PC-3 (cell line): ENCODE data around the gene ASTN2. TPM values are rescaled to one million over a fixed set of nuclear protein-coding genes. Genes with fewer than 3 reads are reported as not detected.

Source experiments
- ATAC-seq: fragments of 200-7000 bp; cut with Tn5 transposase; 2 replicates; pipeline ENCODE4 v1.9.1; 2020; ENCODE audit warnings: mild to moderate bottlenecking, moderate library complexity
- BruUV-seq: library from RNA; stranded (reverse); fragments of 400-500 nt; replicated peaks from 2 replicates; lab custom pipeline; 2021; lab: Mats Ljungman, UMichigan
- CTCF ChIA-PET: fragments of 300-600 bp; sonication (Branson Sonifier 250); formaldehyde crosslinking; loops from one replicate; lab custom pipeline; 2022; ENCODE audit warnings: antibody characterized with exemption; lab: Charles Lee
- POLR2A ChIA-PET: fragments of 300-600 bp; sonication (Branson Sonifier 250); formaldehyde crosslinking; loops from one replicate; lab custom pipeline; 2022; ENCODE audit warnings: antibody characterized with exemption; ENCODE audit not compliant: unreplicated experiment; lab: Charles Lee
- DNase-seq: peaks from one replicate; pipeline ENCODE4 v3.0.0-alpha.2; 2015
- H2AFZ ChIP-seq: fragments of 300-600 bp; sonication (generic); 2 replicates; pipeline ENCODE4 v1.6.0; 2016; ENCODE audit warnings: antibody characterized with exemption, low read length
- H3F3A ChIP-seq: fragments of 300-600 bp; sonication (generic); one replicate; pipeline ENCODE4 v1.6.0; 2017; ENCODE audit warnings: antibody characterized with exemption, low read length, control low read depth, mild to moderate bottlenecking; ENCODE audit not compliant: unreplicated experiment
- H3K27ac ChIP-seq: fragments of 300-600 bp; sonication (generic); 2 replicates; pipeline ENCODE4 v1.5.1; 2016; ENCODE audit warnings: mild to moderate bottlenecking, low read length
- H3K27me3 ChIP-seq: fragments of 300-600 bp; sonication (generic); 2 replicates; pipeline ENCODE4 v1.6.1; 2016; ENCODE audit warnings: low read length, mixed read lengths
- H3K36me3 ChIP-seq: fragments of 300-600 bp; sonication (generic); 2 replicates; pipeline ENCODE4 v1.6.1; 2016; ENCODE audit warnings: low read depth, mixed run types, low read length, mixed read lengths
- H3K4me1 ChIP-seq: fragments of 300-600 bp; sonication (generic); 2 replicates; pipeline ENCODE4 v1.5.1; 2016; ENCODE audit warnings: low read length; ENCODE audit not compliant: insufficient read depth
- H3K4me2 ChIP-seq: fragments of 300-600 bp; sonication (generic); 2 replicates; pipeline ENCODE4 v1.6.0; 2016; ENCODE audit warnings: low read length
- H3K4me3 ChIP-seq: fragments of 300-600 bp; sonication (generic); 2 replicates; pipeline ENCODE4 v1.5.1; 2016; ENCODE audit warnings: mild to moderate bottlenecking, low read length, mixed read lengths
- H3K79me2 ChIP-seq: fragments of 300-600 bp; sonication (generic); 2 replicates; pipeline ENCODE4 v1.6.1; 2017; ENCODE audit warnings: low read length, mixed read lengths
- H3K9ac ChIP-seq: fragments of 300-600 bp; sonication (generic); 2 replicates; pipeline ENCODE4 v1.6.0; 2016; ENCODE audit warnings: mild to moderate bottlenecking, low read length
- H3K9me2 ChIP-seq: fragments of 300-600 bp; sonication (generic); replicated peaks from 2 replicates; pipeline ENCODE4 v1.6.1; 2016; ENCODE audit warnings: mixed run types, low read length, mixed read lengths
- H3K9me3 ChIP-seq: fragments of 300-600 bp; sonication (generic); 2 replicates; pipeline ENCODE4 v1.6.1; 2016; ENCODE audit warnings: low read length, mixed read lengths
- H4K20me1 ChIP-seq: fragments of 300-600 bp; sonication (generic); 2 replicates; pipeline ENCODE4 v1.6.1; 2016; ENCODE audit warnings: low read length, mixed read lengths
- EZH2 ChIP-seq: fragments of 300-600 bp; sonication (generic); IDR thresholded peaks from one replicate; pipeline ENCODE4 v1.6.1; 2017; ENCODE audit warnings: antibody characterized with exemption, mild to moderate bottlenecking, low read length; ENCODE audit not compliant: unreplicated experiment
- EZH2phosphoT487 ChIP-seq: fragments of 300-600 bp; sonication (generic); IDR thresholded peaks from 2 replicates; pipeline ENCODE4 v1.6.1; 2018; ENCODE audit warnings: mild to moderate bottlenecking, antibody characterized with exemption, low read length, borderline replicate concordance
- intact Hi-C: fragments of 100-400 bp; cut with micrococcal nuclease; formaldehyde crosslinking; loops from 2 replicates; pipeline ENCODE4 v1.9.0; 2023
- total RNA-seq: library from RNA; depleted of rRNA; stranded (reverse); fragments of >200 nt; gene quantifications from 2 replicates; pipeline ENCODE4 v1.2.3, GENCODE V29; 2014
- TF ChIP-seq, protein P1 (sequence below): fragments of 300-600 bp; sonication (generic); conservative IDR thresholded peaks from 2 replicates; pipeline ENCODE4 v1.5.1; 2017; ENCODE audit warnings: antibody characterized with exemption, low read depth, mild to moderate bottlenecking, low read length

Gene ASTN2
- total RNA-seq, 1 experiment from 2014 or later = 3.5 TPM

DNA sequence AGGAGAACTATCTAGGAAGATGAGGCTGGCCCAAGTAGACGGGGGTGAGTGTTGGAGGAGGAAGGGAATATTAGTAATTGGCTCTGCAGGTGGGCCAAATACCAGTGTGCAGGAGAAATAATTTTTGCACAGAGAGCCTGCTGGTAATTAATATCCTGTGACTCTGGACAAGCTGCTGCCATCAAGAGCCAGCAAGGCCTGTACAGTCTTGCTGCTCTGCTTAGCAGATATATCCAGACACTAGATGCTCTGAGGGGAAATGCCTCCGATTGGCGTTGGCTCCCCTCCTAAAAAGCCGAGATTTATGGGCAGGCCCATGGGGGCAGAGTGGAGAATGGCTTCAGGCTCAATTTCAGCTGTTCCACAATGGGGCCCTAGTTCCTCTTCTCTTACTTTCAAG lies 29.6 kb upstream of the ASTN2 start:
- TF ChIP-seq EZH2 (no peak), EZH2phosphoT487 (no peak)
- TF ChIP-seq, protein P1, sequence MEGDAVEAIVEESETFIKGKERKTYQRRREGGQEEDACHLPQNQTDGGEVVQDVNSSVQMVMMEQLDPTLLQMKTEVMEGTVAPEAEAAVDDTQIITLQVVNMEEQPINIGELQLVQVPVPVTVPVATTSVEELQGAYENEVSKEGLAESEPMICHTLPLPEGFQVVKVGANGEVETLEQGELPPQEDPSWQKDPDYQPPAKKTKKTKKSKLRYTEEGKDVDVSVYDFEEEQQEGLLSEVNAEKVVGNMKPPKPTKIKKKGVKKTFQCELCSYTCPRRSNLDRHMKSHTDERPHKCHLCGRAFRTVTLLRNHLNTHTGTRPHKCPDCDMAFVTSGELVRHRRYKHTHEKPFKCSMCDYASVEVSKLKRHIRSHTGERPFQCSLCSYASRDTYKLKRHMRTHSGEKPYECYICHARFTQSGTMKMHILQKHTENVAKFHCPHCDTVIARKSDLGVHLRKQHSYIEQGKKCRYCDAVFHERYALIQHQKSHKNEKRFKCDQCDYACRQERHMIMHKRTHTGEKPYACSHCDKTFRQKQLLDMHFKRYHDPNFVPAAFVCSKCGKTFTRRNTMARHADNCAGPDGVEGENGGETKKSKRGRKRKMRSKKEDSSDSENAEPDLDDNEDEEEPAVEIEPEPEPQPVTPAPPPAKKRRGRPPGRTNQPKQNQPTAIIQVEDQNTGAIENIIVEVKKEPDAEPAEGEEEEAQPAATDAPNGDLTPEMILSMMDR = no peak
- H3K4me3 ChIP-seq = no peak overlapping the region
- intact Hi-C loops = no loop called here
- no peak overlapping the region for H3K27ac ChIP-seq
- H3K9me3 ChIP-seq = no peaks in the 10 kb centered on the region
- DNase-seq (no peak), ATAC-seq (no peak)
- ChIA-PET POLR2A (no interaction called here), CTCF (no interaction called here)
- BruUV-seq = no TSS peak
- no peaks in the 10 kb centered on the region for H3K27me3 ChIP-seq
- no peak overlapping the region for H3K4me2 ChIP-seq
- H3K4me1 ChIP-seq = no peaks in the 10 kb centered on the region
- H3K79me2 ChIP-seq = no peaks in the 10 kb centered on the region
- H3F3A ChIP-seq = no peaks in the 10 kb centered on the region
- H2AFZ ChIP-seq = no peak overlapping the region
- H3K9ac ChIP-seq = no peak overlapping the region
- no peaks in the 10 kb centered on the region for H3K9me2 ChIP-seq
- H4K20me1 ChIP-seq = no peaks in the 10 kb centered on the region
- H3K36me3 ChIP-seq = no peaks in the 10 kb centered on the region

DNA sequence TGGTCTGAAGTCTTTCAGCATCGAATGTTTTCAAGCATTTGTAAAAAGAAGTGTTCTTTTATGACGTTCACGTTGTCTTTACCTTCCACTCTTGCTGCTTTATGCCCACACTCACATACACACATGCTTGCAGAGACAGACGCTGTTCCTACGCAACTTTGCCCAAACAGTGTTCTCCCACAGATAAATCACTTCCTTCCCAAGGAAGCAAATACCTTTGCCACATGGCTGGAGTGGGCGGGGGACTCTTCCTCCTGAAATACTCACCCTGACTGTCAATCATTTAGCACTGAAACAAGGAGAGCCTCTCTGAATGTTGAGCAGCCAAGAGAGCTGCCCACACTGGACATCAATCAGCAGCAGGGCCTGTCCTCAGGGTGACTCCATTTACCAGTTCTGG lies 22.4 kb upstream of the ASTN2 start:
- no peak overlapping the region for H3K9ac ChIP-seq
- H3K4me1 ChIP-seq = no peaks in the 10 kb centered on the region
- CTCF ChIA-PET = no interaction called here
- DNase-seq (no peak), ATAC-seq (no peak)
- no peaks in the 10 kb centered on the region for H3K36me3 ChIP-seq
- H4K20me1 ChIP-seq = no peaks in the 10 kb centered on the region
- H3F3A ChIP-seq = no peaks in the 10 kb centered on the region
- no peaks in the 10 kb centered on the region for H3K9me2 ChIP-seq
- no peak overlapping the region for H3K27ac ChIP-seq
- no peak overlapping the region for H2AFZ ChIP-seq
- no peak overlapping the region for H3K4me2 ChIP-seq
- TF ChIP-seq EZH2phosphoT487 (no peak), EZH2 (no peak)
- TF ChIP-seq, protein P1 = no peak
- no TSS peak for BruUV-seq
- no peaks in the 10 kb centered on the region for H3K9me3 ChIP-seq
- no peaks in the 10 kb centered on the region for H3K79me2 ChIP-seq
- no peak overlapping the region for H3K4me3 ChIP-seq
- POLR2A ChIA-PET = no interaction called here
- intact Hi-C loops = no loop called here
- no peaks in the 10 kb centered on the region for H3K27me3 ChIP-seq

DNA sequence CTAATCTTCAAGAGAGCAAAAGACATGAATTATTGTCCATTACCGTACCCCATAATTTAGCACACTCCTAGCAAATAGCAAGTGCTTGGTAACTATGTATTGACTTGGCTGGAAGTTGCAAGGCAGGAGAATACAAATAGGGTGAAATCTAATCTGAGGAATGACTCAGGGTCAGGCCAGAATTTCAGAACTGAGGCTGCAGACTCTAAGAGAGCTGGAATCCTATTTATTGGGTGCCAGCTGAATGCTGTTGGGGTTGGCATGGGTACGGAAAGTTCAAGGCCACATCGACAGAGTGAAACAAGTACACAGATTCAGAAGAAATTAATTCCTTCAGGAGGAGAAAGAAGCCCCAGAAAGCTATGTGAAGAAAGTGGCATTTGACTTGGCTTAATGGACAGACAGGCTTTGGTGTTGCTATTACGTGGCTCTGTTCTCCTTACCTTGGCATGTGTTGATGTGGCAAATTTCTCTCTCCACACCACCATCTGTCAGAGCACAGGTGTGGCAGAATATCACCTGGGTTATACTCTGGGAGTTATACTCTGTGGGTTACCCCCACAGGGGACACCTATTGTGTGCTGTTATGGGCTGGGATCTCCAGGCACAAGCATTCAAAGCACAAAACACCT lies 20.9 kb upstream of the ASTN2 start:
- Histone ChIP-seq H2AFZ (no peak overlapping the region), H3K4me1 (no peaks in the 10 kb centered on the region), H3F3A (no peaks in the 10 kb centered on the region), H3K9me2 (no peaks in the 10 kb centered on the region), H3K4me2 (no peak overlapping the region), H4K20me1 (no peaks in the 10 kb centered on the region), H3K79me2 (no peaks in the 10 kb centered on the region), H3K9ac (no peak overlapping the region), H3K36me3 (no peaks in the 10 kb centered on the region), H3K27me3 (no peaks in the 10 kb centered on the region), H3K4me3 (no peak overlapping the region), H3K27ac (no peak overlapping the region), H3K9me3 (no peaks in the 10 kb centered on the region)
- ATAC-seq = no peak
- intact Hi-C loops = no loop called here
- TF ChIP-seq EZH2phosphoT487 = no peak
- TF ChIP-seq EZH2 = no peak
- TF ChIP-seq, protein P1 = no peak
- CTCF ChIA-PET = no interaction called here
- DNase-seq = no peak
- POLR2A ChIA-PET = no interaction called here
- BruUV-seq = no TSS peak
